A549 (cell line): ENCODE results near the gene TNS1. TPM values are rescaled to one million over a fixed set of nuclear protein-coding genes. Genes with fewer than 3 reads are reported as not detected.

Source experiments
- ATAC-seq, 2 experiments: fragments of 200-7000 bp in 1 of 2; fragments of >200 bp in 1 of 2; cut with Nextera tagmentation in 1 of 2; cut with Tn5 transposase in 1 of 2; 3 replicates each; pipeline versions ENCODE4 v1.8.0 to v1.9.1; 2018 to 2020; ENCODE audit warnings: mild to moderate bottlenecking in 1 of 2, moderate library complexity in 1 of 2
- CTCF ChIA-PET: fragments of 300-600 bp; sonication (Branson Sonifier 250); formaldehyde crosslinking; extraction: SDS; loops from one replicate; lab custom pipeline; 2021; ENCODE audit warnings: antibody characterized with exemption, inconsistent platforms; lab: Yijun Ruan, JAX
- POLR2A ChIA-PET: fragments of 350-600 bp; formaldehyde crosslinking; extraction: SDS; loops from one replicate; lab custom pipeline; 2021; ENCODE audit warnings: antibody characterized with exemption, inconsistent platforms; lab: Yijun Ruan, JAX
- DNase-seq, 2 experiments: peaks; one replicate each; pipeline versions ENCODE4 v3.0.0 to v3.0.0-alpha.2; 2011 to 2016; ENCODE audit warnings: low read depth in 1 of 2, low spot score in 1 of 2
- FAIRE-seq: peaks from 2 replicates; lab custom pipeline; 2011; peaks lifted over from hg19 to GRCh38; lab: Jason Lieb, UNC
- H3K27ac ChIP-seq, 2 experiments: fragments of >200 bp; sonication (Bioruptor Twin); formaldehyde crosslinking; 3 replicates each; pipeline ENCODE4 v1.5.1; 2016 to 2017
- H3K4me1 ChIP-seq: fragments of >200 bp; sonication (Bioruptor Twin); formaldehyde crosslinking; 3 replicates; pipeline ENCODE4 v1.6.1; 2016
- H3K4me2 ChIP-seq: fragments of >200 bp; sonication (Bioruptor Twin); formaldehyde crosslinking; 3 replicates; pipeline ENCODE4 v1.6.1; 2016
- H3K4me3 ChIP-seq: fragments of >200 bp; sonication (Bioruptor Twin); formaldehyde crosslinking; 3 replicates; pipeline ENCODE4 v1.5.1; 2016
- H3K9me3 ChIP-seq: fragments of >200 bp; sonication (Bioruptor Twin); formaldehyde crosslinking; 3 replicates; pipeline ENCODE4 v1.6.1; 2016
- ATOH8 ChIP-seq: fragments of 250-450 bp; sonication (Bioruptor Pico); IDR thresholded peaks from 2 replicates; pipeline ENCODE4 v1.5.0; 2020; ENCODE audit warnings: low read depth, mild to moderate bottlenecking, moderate library complexity
- CBX2 ChIP-seq: fragments of 200-600 bp; sonication (generic); IDR thresholded peaks from 2 replicates; pipeline ENCODE4 v1.6.1; 2016; ENCODE audit warnings: low read depth, mild to moderate bottlenecking, borderline replicate concordance
- CBX8 ChIP-seq: fragments of 200-600 bp; sonication (generic); IDR thresholded peaks from 2 replicates; pipeline ENCODE4 v1.6.1; 2016
- CEBPB ChIP-seq, 2 experiments: fragments of >200 bp in 1 of 2; sonication (Bioruptor Twin) in 1 of 2; formaldehyde crosslinking in 1 of 2; IDR thresholded peaks; 2 replicates each; pipeline ENCODE4 v1.6.1; 2012 to 2016
- CHD4 ChIP-seq: fragments of 200-600 bp; sonication (generic); IDR thresholded peaks from 2 replicates; pipeline ENCODE4 v1.6.1; 2016; ENCODE audit warnings: antibody characterized with exemption, mild to moderate bottlenecking, borderline replicate concordance
- CTCF ChIP-seq: fragments of >200 bp; sonication (Bioruptor Twin); formaldehyde crosslinking; IDR thresholded peaks from 3 replicates; pipeline ENCODE4 v1.5.1; 2016
- EHF ChIP-seq: fragments of 250-450 bp; sonication (Bioruptor Pico); IDR thresholded peaks from 2 replicates; pipeline ENCODE4 v1.5.0; 2020; ENCODE audit warnings: mild to moderate bottlenecking
- EHMT2 ChIP-seq: fragments of 200-600 bp; sonication (generic); IDR thresholded peaks from 2 replicates; pipeline ENCODE4 v1.6.1; 2016; ENCODE audit warnings: antibody characterized with exemption, low read depth, mild to moderate bottlenecking, moderate library complexity
- FOSB ChIP-seq: fragments of 250-450 bp; sonication (Bioruptor Pico); IDR thresholded peaks from 2 replicates; pipeline ENCODE4 v1.5.0; 2020; ENCODE audit warnings: mild to moderate bottlenecking, moderate library complexity
- FOSL2 ChIP-seq, 2 experiments: fragments of 450-650 bp in 1 of 2; fragments of >200 bp in 1 of 2; sonication (Bioruptor Twin) in 1 of 2; formaldehyde crosslinking; IDR thresholded peaks; 2 replicates each; pipeline versions ENCODE4 v1.5.0 to v1.6.1; 2016 to 2020; ENCODE audit warnings: mild to moderate bottlenecking in 1 of 2, moderate library complexity in 1 of 2
- HOXA7 ChIP-seq: fragments of 250-450 bp; sonication (Bioruptor Pico); IDR thresholded peaks from 2 replicates; pipeline ENCODE4 v1.5.0; 2020; ENCODE audit warnings: mild to moderate bottlenecking, moderate library complexity
- HOXB13 ChIP-seq: fragments of 250-450 bp; sonication (Bioruptor Pico); IDR thresholded peaks from 2 replicates; pipeline ENCODE4 v1.5.0; 2020; ENCODE audit warnings: low read depth, mild to moderate bottlenecking, moderate library complexity
- HOXB5 ChIP-seq: fragments of 250-450 bp; sonication (Bioruptor Pico); IDR thresholded peaks from 2 replicates; pipeline ENCODE4 v1.5.0; 2020; ENCODE audit warnings: mild to moderate bottlenecking, moderate library complexity
- JUN ChIP-seq, 2 experiments: fragments of >200 bp; sonication (Bioruptor Twin); formaldehyde crosslinking; IDR thresholded peaks; 2 replicates in 1 of 2; 3 replicates in 1 of 2; pipeline ENCODE4 v1.6.1; 2016 to 2017
- NR3C1 ChIP-seq: fragments of >200 bp; sonication (Bioruptor Twin); formaldehyde crosslinking; IDR thresholded peaks from 3 replicates; pipeline ENCODE4 v1.6.1; 2017
- RAD21 ChIP-seq, 2 experiments: fragments of >200 bp in 1 of 2; sonication (Bioruptor Twin) in 1 of 2; formaldehyde crosslinking in 1 of 2; IDR thresholded peaks in 1 of 2; conservative IDR thresholded peaks in 1 of 2; 2 replicates in 1 of 2; 3 replicates in 1 of 2; pipeline ENCODE4 v1.6.1; 2012 to 2018; ENCODE audit warnings: inconsistent platforms in 1 of 2
- RCOR1 ChIP-seq: fragments of 150-350 bp; IDR thresholded peaks from 2 replicates; pipeline ENCODE4 v1.6.1; 2014; ENCODE audit warnings: antibody characterized with exemption, low read length, low read depth
- RFX5 ChIP-seq: fragments of 450-650 bp; IDR thresholded peaks from 2 replicates; pipeline ENCODE4 v1.7.1; 2014; ENCODE audit warnings: antibody characterized with exemption, mild to moderate bottlenecking, moderate library complexity
- ZFP36 ChIP-seq: fragments of 450-650 bp; IDR thresholded peaks from 2 replicates; pipeline ENCODE4 v1.6.1; 2014; ENCODE audit warnings: borderline replicate concordance; ENCODE audit not compliant: partially characterized antibody
- ZSCAN20 ChIP-seq: fragments of 250-450 bp; sonication (Bioruptor Pico); IDR thresholded peaks from 2 replicates; pipeline ENCODE4 v1.8.0; 2022; ENCODE audit warnings: mild to moderate bottlenecking, moderate library complexity
- WGBS: methylation state at CpG from one replicate; pipeline ENCODE4 v1.1.6; 2017; ENCODE audit errors: missing lambda C conversion rate; 5-methylcytosine and 5-hydroxymethylcytosine counted together
- polyA plus RNA-seq, 4 experiments: library from polyadenylated mRNA; depleted of rRNA in 3 of 4; stranded (reverse); fragments of >200 nt; fragmentation: RNase III in 1 of 4; extraction: RNeasy Plus Mini Kit Qiagen cat#74134 plus additional on column Dnase treatment in 1 of 4; gene quantifications; 2 replicates in 3 of 4; 3 replicates in 1 of 4; pipeline ENCODE4 v1.2.3, GENCODE V29; 2011 to 2017
- TF ChIP-seq, protein P1 (sequence below): fragments of 200-600 bp; sonication (generic); IDR thresholded peaks from 2 replicates; pipeline ENCODE4 v1.6.1; 2016; ENCODE audit warnings: antibody characterized with exemption, mild to moderate bottlenecking, moderate library complexity
- TF ChIP-seq, protein P2 (sequence below): IDR thresholded peaks from 2 replicates; pipeline ENCODE4 v1.6.1; 2012

Gene TNS1
- polyA plus RNA-seq, 2 of the 4 experiments (the other 2 are of a cell fraction): 4.9 to 10.6 TPM

- POLR2A ChIA-PET: no interaction called here
- ATAC-seq (no peak), FAIRE-seq (no peak)
- no peak for TF ChIP-seq JUN (IDR thresholded peaks at IDR 0.05)
- TF ChIP-seq EHMT2: no peak
- TF ChIP-seq, all 56 proteins: peak for 0
- Histone ChIP-seq H3K4me1 (peaks cover 39% of the 10 kb centered on the region), H3K4me3 (no peak overlapping the region), H3K27ac (peak overlapping the region in 1 of 2 experiments; percentile 12; a peak in 3 of 6 replicates), H3K9me3 (no peaks in the 10 kb centered on the region), H3K4me2 (0 out of 3 replicates have a peak overlapping the region, but pooled peaks have one; percentile 48)
- CTCF ChIA-PET: interaction anchor here (0.6 to 2.7 kb wide), 5 partner anchors 25 to 137 kb away, joined by 3 to 13 read pairs (median 4); no protein-coding TSS in a partner anchor
- DNase-seq: no peak
- 79% methylated on average over 9 of the region's 9 CpGs for WGBS
Measured at GRCh38 chr2:217852555-217853211, 150.1 kb downstream of the TNS1 start.

DNA sequence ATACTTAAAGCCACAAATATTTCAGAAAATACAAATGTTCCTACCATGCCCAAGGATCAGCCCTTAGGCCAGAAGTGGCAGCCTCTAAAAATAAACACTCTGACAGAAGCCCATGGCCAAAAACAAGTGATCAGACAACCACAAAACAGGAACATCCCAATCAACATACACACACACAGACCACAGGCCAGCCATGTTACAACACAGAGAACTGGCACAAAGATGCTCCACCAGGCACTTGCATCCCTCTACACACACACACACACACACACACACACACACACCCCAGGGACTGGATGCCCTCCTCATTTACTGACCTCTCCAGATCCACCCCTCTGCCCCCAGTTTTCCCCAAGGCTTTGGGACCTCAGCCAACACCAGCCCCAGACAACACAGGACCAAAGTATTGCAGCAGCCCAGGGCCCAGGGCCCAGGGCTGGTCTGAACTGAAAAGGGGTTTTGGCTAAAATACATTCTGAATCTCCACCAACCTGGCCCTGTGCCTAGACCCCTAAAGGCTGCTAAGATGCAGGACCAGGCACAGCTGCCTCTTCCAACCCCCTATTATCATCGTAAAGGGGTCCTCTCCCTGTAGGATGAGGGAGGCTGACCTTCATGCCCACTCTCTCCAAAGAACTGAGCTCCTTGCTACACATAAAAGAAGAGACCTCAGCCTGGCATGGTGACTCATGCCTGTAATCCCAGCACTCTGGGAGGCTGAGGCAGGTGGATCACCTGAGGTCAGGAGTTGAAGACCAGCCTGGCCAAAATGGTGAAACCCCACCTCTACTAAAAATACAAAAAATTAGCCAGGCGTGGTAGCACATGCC is 151.4 kb downstream of the TNS1 start:
- ATAC-seq: peak in 1 of 2 experiments; percentile 5; a peak in 1 of 6 replicates
- no peak for DNase-seq
- no peak for FAIRE-seq
- TF ChIP-seq FOSL2 (IDR thresholded peaks at IDR 0.05) (no peak), FOSL2 (CRISPR knock-in tag; IDR thresholded peaks at IDR 0.05) (0 out of 2 replicates have a peak, but pooled peaks have one; percentile 7)
- TF ChIP-seq, protein P1, sequence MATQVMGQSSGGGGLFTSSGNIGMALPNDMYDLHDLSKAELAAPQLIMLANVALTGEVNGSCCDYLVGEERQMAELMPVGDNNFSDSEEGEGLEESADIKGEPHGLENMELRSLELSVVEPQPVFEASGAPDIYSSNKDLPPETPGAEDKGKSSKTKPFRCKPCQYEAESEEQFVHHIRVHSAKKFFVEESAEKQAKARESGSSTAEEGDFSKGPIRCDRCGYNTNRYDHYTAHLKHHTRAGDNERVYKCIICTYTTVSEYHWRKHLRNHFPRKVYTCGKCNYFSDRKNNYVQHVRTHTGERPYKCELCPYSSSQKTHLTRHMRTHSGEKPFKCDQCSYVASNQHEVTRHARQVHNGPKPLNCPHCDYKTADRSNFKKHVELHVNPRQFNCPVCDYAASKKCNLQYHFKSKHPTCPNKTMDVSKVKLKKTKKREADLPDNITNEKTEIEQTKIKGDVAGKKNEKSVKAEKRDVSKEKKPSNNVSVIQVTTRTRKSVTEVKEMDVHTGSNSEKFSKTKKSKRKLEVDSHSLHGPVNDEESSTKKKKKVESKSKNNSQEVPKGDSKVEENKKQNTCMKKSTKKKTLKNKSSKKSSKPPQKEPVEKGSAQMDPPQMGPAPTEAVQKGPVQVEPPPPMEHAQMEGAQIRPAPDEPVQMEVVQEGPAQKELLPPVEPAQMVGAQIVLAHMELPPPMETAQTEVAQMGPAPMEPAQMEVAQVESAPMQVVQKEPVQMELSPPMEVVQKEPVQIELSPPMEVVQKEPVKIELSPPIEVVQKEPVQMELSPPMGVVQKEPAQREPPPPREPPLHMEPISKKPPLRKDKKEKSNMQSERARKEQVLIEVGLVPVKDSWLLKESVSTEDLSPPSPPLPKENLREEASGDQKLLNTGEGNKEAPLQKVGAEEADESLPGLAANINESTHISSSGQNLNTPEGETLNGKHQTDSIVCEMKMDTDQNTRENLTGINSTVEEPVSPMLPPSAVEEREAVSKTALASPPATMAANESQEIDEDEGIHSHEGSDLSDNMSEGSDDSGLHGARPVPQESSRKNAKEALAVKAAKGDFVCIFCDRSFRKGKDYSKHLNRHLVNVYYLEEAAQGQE: no peak
- ChIA-PET POLR2A (no interaction called here), CTCF (interaction anchor here (1.1 to 2.7 kb wide), 5 partner anchors 11 to 138 kb away, joined by 3 to 13 read pairs (median 4); no protein-coding TSS in a partner anchor)
- WGBS: 71% methylated on average over 2 of the region's 2 CpGs
- H3K27ac ChIP-seq: peak overlapping the region; percentile 36 to 74; a peak in 4 of 6 replicates
- peak overlapping the region; percentile 48 for H3K4me2 ChIP-seq
- peaks cover under 1% of the 10 kb centered on the region; the same call in 1 of the 3 replicates for H3K9me3 ChIP-seq
- H3K4me3 ChIP-seq: no peak overlapping the region
- peaks cover 39% of the 10 kb centered on the region for H3K4me1 ChIP-seq

- peaks cover 39% of the 10 kb centered on the region for H3K4me1 ChIP-seq
- DNase-seq (no peak), FAIRE-seq (no peak), ATAC-seq (peak in 1 of 2 experiments; percentile 4; a peak in 1 of 6 replicates)
- ChIA-PET CTCF (interaction anchor here (0.7 to 1.9 kb wide), 8 partner anchors 8 to 140 kb away, joined by 3 to 5 read pairs (median 3); no protein-coding TSS in a partner anchor), POLR2A (no interaction called here)
- TF ChIP-seq HOXB5 (CRISPR knock-in tag) (no peak), JUN (IDR thresholded peaks at IDR 0.05) (no peak), FOSB (CRISPR knock-in tag) (no peak), ZFP36 (no peak), CEBPB (IDR thresholded peaks at IDR 0.05) (no peak), ZSCAN20 (CRISPR knock-in tag) (no peak), EHF (CRISPR knock-in tag) (no peak), RFX5 (no peak), CBX8 (no peak), CTCF (no peak), RCOR1 (no peak), CBX2 (no peak), HOXB13 (CRISPR knock-in tag) (no peak), CHD4 (no peak), ATOH8 (CRISPR knock-in tag) (no peak), RAD21 (conservative IDR thresholded peaks at IDR 0.05 in 1 of 2, IDR thresholded peaks at IDR 0.05 in 1 of 2) (no peak), NR3C1 (no peak), HOXA7 (CRISPR knock-in tag) (no peak)
- TF ChIP-seq, protein P2, sequence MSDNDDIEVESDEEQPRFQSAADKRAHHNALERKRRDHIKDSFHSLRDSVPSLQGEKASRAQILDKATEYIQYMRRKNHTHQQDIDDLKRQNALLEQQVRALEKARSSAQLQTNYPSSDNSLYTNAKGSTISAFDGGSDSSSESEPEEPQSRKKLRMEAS: no peak
- H3K4me3 ChIP-seq: no peak overlapping the region
- peaks cover 21% of the 10 kb centered on the region for H3K9me3 ChIP-seq
- H3K4me2 ChIP-seq: peak overlapping the region; percentile 48; the same call in 2 of the 3 replicates
- peak overlapping the region; percentile 64 to 74; a peak in 5 of 6 replicates for H3K27ac ChIP-seq
- WGBS: 79% methylated on average over 9 of the region's 9 CpGs
Measured at GRCh38 chr2:217849154-217849975, 153.4 kb downstream of the TNS1 start.
